ENCODE data around the gene CD34.

The CD34 gene

DNA sequence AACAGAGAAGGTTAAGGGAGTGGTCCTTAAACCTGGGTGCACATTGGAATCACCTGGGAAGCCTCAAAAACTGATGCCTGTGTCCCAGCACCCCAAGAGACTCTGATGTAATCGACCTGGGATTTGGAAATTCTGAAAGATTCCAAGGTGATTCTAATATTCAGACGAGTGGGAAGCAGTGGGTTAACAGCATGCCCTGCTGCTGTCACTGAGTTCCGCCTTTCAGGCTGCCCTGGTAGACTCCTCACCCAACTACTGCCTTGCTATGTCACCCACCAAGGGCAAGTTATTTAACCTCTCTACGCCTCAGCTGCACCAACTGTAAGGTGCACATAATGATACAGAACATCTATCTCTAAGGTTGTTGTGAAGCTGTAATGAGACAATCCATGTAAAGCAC lies 59.2 kb downstream of the CD34 start:
- H3K4me3 ChIP-seq (ENCODE audit: low read length), result no peak overlapping the region
- no peak for DNase-seq (ENCODE audit: low read depth)
- TF ChIP-seq, protein P1, sequence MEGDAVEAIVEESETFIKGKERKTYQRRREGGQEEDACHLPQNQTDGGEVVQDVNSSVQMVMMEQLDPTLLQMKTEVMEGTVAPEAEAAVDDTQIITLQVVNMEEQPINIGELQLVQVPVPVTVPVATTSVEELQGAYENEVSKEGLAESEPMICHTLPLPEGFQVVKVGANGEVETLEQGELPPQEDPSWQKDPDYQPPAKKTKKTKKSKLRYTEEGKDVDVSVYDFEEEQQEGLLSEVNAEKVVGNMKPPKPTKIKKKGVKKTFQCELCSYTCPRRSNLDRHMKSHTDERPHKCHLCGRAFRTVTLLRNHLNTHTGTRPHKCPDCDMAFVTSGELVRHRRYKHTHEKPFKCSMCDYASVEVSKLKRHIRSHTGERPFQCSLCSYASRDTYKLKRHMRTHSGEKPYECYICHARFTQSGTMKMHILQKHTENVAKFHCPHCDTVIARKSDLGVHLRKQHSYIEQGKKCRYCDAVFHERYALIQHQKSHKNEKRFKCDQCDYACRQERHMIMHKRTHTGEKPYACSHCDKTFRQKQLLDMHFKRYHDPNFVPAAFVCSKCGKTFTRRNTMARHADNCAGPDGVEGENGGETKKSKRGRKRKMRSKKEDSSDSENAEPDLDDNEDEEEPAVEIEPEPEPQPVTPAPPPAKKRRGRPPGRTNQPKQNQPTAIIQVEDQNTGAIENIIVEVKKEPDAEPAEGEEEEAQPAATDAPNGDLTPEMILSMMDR (IDR thresholded peaks at IDR 0.05; ENCODE audit: insufficient read depth, low read depth, low read length, missing control alignments), result no peak

DNA sequence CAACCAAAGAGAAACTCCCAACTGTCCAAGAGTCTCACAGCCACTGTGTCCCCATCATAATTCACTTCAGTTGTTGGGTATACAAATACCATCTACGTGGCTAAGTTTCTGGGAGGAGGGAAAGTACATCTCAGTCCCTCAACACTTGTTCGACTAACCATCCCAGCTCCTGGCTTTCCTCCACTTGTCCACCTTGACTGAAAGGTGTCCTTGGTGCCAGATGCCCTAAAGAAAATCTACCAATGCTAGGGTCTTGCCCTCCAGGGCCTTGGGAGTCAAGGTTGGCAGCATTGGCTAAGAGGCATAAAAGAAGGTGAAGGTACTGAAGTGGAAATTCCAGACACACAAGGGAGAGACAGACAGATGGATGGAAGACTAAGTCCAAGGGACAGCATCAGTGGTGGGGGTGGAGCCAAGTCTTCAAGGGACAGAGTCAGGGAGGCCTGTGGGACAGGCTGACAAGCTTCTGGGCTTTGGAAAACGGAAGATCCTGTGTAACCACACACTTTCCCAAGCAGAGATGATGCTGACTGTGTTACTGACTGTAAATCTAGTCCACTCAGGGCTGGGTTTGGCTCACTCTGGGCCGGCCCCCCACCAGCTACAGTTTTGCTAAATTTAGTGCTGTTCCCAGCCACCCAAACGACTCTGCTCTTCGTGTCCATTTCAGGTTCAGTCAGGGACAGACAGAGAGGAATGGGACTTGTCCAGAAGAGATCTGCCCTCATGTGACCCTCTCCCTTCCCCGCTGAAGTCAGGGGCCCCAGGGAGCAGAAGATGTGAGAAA lies 60.1 kb downstream of the CD34 start:
- H3K4me3 ChIP-seq (ENCODE audit: low read length), result no peak overlapping the region
- TF ChIP-seq, protein P1 (IDR thresholded peaks at IDR 0.05; ENCODE audit: insufficient read depth, low read depth, low read length, missing control alignments), result no peak
- no peak for DNase-seq (ENCODE audit: low read depth)

DNA sequence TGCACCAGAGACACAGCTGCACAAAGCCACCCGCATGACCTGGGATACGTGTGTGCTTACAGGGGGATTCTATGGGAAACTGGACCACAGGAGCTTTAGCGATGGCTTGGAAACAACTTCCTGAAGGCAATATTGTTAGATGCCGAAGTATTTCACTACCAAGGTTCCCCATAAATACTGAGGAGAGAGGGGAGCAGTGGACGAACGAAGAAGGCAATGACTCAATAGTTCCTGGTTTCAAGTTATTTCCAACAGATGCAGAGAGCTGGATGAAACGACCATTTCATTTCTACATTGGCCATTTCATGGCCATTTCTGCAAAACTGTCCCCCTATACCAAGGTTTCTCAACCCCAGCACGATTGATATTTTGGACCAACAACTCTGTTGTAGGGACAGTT lies 61.3 kb downstream of the CD34 start:
- no peak for DNase-seq (ENCODE audit: low read depth)
- no peak overlapping the region for H3K4me3 ChIP-seq (ENCODE audit: low read length)
- TF ChIP-seq, protein P1 (IDR thresholded peaks at IDR 0.05; ENCODE audit: insufficient read depth, low read depth, low read length, missing control alignments), result no peak

DNA sequence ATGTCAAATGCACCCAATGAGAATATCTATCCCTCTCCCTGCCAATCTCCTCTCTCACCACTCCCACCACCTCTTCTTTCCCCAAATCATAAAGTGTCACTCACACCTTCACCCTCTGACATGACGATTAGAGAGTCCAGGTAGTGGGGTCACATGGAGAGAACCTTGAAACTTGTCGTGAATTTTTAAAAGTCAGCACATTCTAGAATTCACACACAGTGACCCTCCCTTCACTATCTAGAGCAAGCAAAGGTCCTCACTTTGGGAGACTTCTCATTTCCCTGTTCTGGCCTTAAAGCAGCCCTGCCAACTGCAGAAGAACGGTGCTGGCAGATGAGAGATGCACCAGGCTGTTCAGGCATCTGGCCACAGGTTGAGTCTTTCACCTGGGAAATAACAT lies 61.9 kb downstream of the CD34 start:
- no peak for DNase-seq (ENCODE audit: low read depth)
- TF ChIP-seq, protein P1 (IDR thresholded peaks at IDR 0.05; ENCODE audit: insufficient read depth, low read depth, low read length, missing control alignments), result no peak
- no peak overlapping the region for H3K4me3 ChIP-seq (ENCODE audit: low read length)

DNA sequence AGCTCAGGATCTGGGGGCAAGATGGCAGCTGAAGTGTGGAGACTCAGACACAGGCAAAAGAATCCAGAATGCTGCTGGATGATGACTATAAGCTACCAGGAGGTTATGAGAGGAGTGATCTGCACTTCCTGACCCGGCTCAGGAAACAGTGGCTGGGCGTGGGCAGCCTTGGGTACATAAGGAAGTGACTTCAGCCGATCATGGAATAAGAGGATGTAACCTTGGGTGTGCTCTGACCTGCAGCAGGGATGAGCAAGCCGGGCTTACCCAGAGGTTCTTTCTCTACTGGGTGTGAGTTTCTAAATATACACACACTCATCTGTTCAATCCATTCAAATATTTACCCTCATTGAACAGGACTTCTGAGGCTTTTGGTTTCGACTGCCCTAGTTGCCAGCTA lies 62.7 kb downstream of the CD34 start:
- TF ChIP-seq, protein P1 (IDR thresholded peaks at IDR 0.05; ENCODE audit: insufficient read depth, low read depth, low read length, missing control alignments), result no peak
- DNase-seq (ENCODE audit: low read depth), result peak; percentile 97
- no peak overlapping the region for H3K4me3 ChIP-seq (ENCODE audit: low read length)

DNA sequence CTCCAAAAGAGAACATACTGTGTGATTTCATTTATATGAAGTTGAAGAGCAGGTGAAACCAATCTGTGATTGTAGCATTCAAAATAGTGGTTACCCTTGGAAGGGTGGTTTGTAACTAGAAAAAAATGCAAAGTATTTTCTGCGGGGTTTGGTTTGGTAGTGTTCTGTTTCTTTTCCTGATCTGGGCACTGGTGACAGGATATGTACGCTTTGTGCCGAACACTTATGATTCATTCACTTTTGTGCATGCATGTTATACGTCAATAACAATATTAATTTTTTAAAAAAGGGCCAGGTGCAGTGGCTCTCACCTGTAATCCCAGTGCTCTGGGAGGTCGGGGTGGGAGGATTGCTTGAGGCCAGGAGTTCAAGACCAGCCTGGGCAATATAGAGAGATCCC lies 63.8 kb downstream of the CD34 start:
- TF ChIP-seq, protein P1 (IDR thresholded peaks at IDR 0.05; ENCODE audit: insufficient read depth, low read depth, low read length, missing control alignments), result no peak
- DNase-seq (ENCODE audit: low read depth), result peak; percentile 74
- H3K4me3 ChIP-seq (ENCODE audit: low read length), result no peak overlapping the region

DNA sequence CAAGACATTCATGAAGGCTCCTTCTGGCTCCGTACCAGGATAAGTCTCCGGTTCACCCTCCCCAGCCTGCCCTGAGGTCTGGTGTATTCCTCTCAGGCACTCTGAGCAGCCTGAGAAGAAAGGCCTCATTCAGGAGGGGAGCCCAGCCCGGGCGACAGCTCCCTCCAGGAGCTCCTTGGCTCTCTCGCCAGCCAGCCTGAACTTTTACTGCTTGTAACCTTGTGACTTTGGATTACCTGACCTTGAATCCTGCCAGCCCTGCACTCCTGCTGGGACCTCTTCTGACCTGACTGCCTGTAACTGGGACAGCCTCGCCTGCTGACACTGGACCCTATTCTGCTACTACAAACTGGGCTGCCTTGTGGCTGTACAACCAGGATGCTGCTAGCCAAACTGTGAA lies 65.8 kb downstream of the CD34 start:
- no peak overlapping the region for H3K4me3 ChIP-seq (ENCODE audit: low read length)
- TF ChIP-seq, protein P1 (IDR thresholded peaks at IDR 0.05; ENCODE audit: insufficient read depth, low read depth, low read length, missing control alignments), result no peak
- DNase-seq (ENCODE audit: low read depth), result no peak

All from epithelial cell of esophagus (primary cell).